Stimulated activated CD4-positive, alpha-beta T cell treated with anti-CD3 and anti-CD28 coated beads, Interleukin-2, amount 100 ng/mL, for 4 hours (primary cell): ENCODE measurements around the gene VSX1.

Source experiments
- DNase-seq: peaks from one replicate; pipeline ENCODE4 v3.0.0-alpha.2; 2020; ENCODE audit warnings: low read depth

Gene VSX1

GRCh38 chr20:25081730-25082497 lies at the start of gene VSX1:
Gene VSX1, minus strand, starts transcription at chr20:25082141. Its CDS starts 45 bp downstream, at chr20:25082096.
- DNase-seq, result no peak

- no peak for DNase-seq
Observed at GRCh38 chr20:25129908-25130307, 48.0 kb upstream of the VSX1 start.

GRCh38 chr20:25129428-25129827 lies 47.5 kb upstream of the VSX1 start:
- no peak for DNase-seq

GRCh38 chr20:25128649-25129048 lies 46.7 kb upstream of the VSX1 start:
- DNase-seq, result no peak

- DNase-seq, result no peak
Observed at GRCh38 chr20:25127761-25128537, 46.0 kb upstream of the VSX1 start.

- DNase-seq, result no peak
Observed at GRCh38 chr20:25126204-25127029, 44.5 kb upstream of the VSX1 start.

- no peak for DNase-seq
Observed at GRCh38 chr20:25125636-25126035, 43.7 kb upstream of the VSX1 start.

- DNase-seq, result no peak
Observed at GRCh38 chr20:25120920-25121319, 39.0 kb upstream of the VSX1 start.

- no peak for DNase-seq
Observed at GRCh38 chr20:25120457-25120856, 38.5 kb upstream of the VSX1 start.

- DNase-seq, result no peak
Observed at GRCh38 chr20:25118529-25118928, 36.6 kb upstream of the VSX1 start.

GRCh38 chr20:25117990-25118389 lies 36.0 kb upstream of the VSX1 start:
- no peak for DNase-seq

GRCh38 chr20:25116739-25117458 lies 35.0 kb upstream of the VSX1 start:
- DNase-seq, result no peak

- no peak for DNase-seq
Observed at GRCh38 chr20:25103526-25103925, 21.6 kb upstream of the VSX1 start.

GRCh38 chr20:25100914-25101313 lies 19.0 kb upstream of the VSX1 start:
- DNase-seq, result no peak

GRCh38 chr20:25099601-25100140 lies 17.7 kb upstream of the VSX1 start:
- no peak for DNase-seq

GRCh38 chr20:25097498-25097897 lies 15.6 kb upstream of the VSX1 start:
- DNase-seq, result no peak

GRCh38 chr20:25090492-25091429 lies 8.8 kb upstream of the VSX1 start:
- peak; percentile 25 for DNase-seq

- DNase-seq, result no peak
Observed at GRCh38 chr20:25089662-25090061, 7.7 kb upstream of the VSX1 start.

GRCh38 chr20:25089096-25089495 lies 7.2 kb upstream of the VSX1 start:
- DNase-seq, result no peak

GRCh38 chr20:25088267-25088666 lies 6.3 kb upstream of the VSX1 start:
- DNase-seq, result no peak
